ENCODE results near the gene FADS3.

DNA sequence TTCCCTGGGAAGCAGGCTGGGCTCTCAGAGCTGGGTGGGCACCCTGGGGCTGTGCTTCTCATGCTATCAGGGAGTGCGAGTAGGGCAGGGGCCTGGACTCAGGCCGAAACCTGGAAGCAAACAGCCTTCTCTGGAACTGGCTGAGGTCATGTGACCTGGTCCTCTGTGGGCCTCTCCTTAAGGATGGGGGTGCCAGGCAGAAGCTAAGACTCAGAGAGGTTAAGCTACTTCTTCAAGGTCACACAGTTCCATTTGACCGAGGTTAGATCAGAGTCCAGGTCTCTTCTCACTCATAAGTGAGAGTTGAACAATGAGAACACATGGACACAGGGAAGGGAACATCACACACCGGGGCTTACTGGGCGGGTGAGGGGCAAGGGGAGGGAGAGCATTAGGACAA, 7.4 kb downstream of the FADS3 start:
- TF ChIP-seq ZC3H10 (CRISPR knock-in tag; IDR thresholded peaks at IDR 0.05) (no peak), OSR1 (CRISPR knock-in tag; IDR thresholded peaks at IDR 0.05) (no peak), RARB (CRISPR knock-in tag; IDR thresholded peaks at IDR 0.05) (no peak), PPARA (CRISPR knock-in tag; IDR thresholded peaks at IDR 0.05; ENCODE audit: borderline replicate concordance) (no peak), ZNF70 (CRISPR knock-in tag; IDR thresholded peaks at IDR 0.05) (no peak), ESRRG (CRISPR knock-in tag; IDR thresholded peaks at IDR 0.05) (no peak), TOX (CRISPR knock-in tag; IDR thresholded peaks at IDR 0.05; ENCODE audit: borderline replicate concordance) (no peak), ZFP3 (CRISPR knock-in tag; IDR thresholded peaks at IDR 0.05) (no peak), SNAI2 (CRISPR knock-in tag; IDR thresholded peaks at IDR 0.05) (no peak), ZFP30 (CRISPR knock-in tag; IDR thresholded peaks at IDR 0.05) (no peak), BACH2 (CRISPR knock-in tag; IDR thresholded peaks at IDR 0.05; ENCODE audit: borderline replicate concordance) (no peak)
- TF ChIP-seq, protein P1, sequence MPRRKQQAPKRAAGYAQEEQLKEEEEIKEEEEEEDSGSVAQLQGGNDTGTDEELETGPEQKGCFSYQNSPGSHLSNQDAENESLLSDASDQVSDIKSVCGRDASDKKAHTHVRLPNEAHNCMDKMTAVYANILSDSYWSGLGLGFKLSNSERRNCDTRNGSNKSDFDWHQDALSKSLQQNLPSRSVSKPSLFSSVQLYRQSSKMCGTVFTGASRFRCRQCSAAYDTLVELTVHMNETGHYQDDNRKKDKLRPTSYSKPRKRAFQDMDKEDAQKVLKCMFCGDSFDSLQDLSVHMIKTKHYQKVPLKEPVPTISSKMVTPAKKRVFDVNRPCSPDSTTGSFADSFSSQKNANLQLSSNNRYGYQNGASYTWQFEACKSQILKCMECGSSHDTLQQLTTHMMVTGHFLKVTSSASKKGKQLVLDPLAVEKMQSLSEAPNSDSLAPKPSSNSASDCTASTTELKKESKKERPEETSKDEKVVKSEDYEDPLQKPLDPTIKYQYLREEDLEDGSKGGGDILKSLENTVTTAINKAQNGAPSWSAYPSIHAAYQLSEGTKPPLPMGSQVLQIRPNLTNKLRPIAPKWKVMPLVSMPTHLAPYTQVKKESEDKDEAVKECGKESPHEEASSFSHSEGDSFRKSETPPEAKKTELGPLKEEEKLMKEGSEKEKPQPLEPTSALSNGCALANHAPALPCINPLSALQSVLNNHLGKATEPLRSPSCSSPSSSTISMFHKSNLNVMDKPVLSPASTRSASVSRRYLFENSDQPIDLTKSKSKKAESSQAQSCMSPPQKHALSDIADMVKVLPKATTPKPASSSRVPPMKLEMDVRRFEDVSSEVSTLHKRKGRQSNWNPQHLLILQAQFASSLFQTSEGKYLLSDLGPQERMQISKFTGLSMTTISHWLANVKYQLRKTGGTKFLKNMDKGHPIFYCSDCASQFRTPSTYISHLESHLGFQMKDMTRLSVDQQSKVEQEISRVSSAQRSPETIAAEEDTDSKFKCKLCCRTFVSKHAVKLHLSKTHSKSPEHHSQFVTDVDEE (CRISPR knock-in tag; IDR thresholded peaks at IDR 0.05) = no peak
- TF ChIP-seq, protein P2, sequence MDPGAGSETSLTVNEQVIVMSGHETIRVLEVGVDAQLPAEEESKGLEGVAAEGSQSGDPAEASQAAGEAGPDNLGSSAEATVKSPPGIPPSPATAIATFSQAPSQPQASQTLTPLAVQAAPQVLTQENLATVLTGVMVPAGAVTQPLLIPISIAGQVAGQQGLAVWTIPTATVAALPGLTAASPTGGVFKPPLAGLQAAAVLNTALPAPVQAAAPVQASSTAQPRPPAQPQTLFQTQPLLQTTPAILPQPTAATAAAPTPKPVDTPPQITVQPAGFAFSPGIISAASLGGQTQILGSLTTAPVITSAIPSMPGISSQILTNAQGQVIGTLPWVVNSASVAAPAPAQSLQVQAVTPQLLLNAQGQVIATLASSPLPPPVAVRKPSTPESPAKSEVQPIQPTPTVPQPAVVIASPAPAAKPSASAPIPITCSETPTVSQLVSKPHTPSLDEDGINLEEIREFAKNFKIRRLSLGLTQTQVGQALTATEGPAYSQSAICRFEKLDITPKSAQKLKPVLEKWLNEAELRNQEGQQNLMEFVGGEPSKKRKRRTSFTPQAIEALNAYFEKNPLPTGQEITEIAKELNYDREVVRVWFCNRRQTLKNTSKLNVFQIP (CRISPR knock-in tag; IDR thresholded peaks at IDR 0.05; ENCODE audit: borderline replicate concordance, low read depth) = no peak
